Natural killer cell treated with Interleukin-12 subunit alpha and Interleukin-12 subunit beta and Interleukin-15 and Interleukin-18, amount 100 ng/mL, for 72 hours (primary cell): Measurements from ENCODE around the gene C1orf174. TPM values are rescaled to one million over a fixed set of nuclear protein-coding genes. Genes with fewer than 3 reads are reported as not detected.
A peak's percentile ranks its signal among the peaks of the same experiment; 100 is the strongest.

Experiments used
- ATAC-seq, 2 donors: fragments of 150-1000 bp; cut with Tn5 transposase in 1 of 2; sonication (Bioruptor Pico), chemical (Tn5 transposase) in 1 of 2; 2 replicates each; pipeline ENCODE4 v1.10.0; 2021
- DNase-seq: peaks from one replicate; pipeline ENCODE4 v3.0.0; 2022; ENCODE audit warnings: low spot score
- H3K27ac Mint-ChIP-seq, 2 donors: 1 replicate in 1 of 2; 2 replicates in 1 of 2; pipeline ENCODE4 v1.8.0; 2022; ENCODE audit warnings: mixed read lengths in 2 of 2, mild to moderate bottlenecking in 1 of 2, moderate library complexity in 1 of 2
- H3K27me3 Mint-ChIP-seq, 2 donors: 1 replicate in 1 of 2; 2 replicates in 1 of 2; pipeline ENCODE4 v1.8.0; 2022; ENCODE audit warnings: mixed read lengths in 2 of 2
- H3K36me3 Mint-ChIP-seq: one replicate; pipeline ENCODE4 v1.8.0; 2022; ENCODE audit warnings: mixed read lengths
- H3K4me1 Mint-ChIP-seq, 2 donors: 1 replicate in 1 of 2; 2 replicates in 1 of 2; pipeline ENCODE4 v1.8.0; 2022; ENCODE audit warnings: low read depth in 2 of 2, mixed read lengths in 2 of 2, mild to moderate bottlenecking in 1 of 2
- H3K4me3 Mint-ChIP-seq: one replicate; pipeline ENCODE4 v1.8.0; 2022; ENCODE audit warnings: mixed read lengths
- H3K9me3 Mint-ChIP-seq: 2 replicates; pipeline ENCODE4 v1.8.0; 2022; ENCODE audit warnings: mixed read lengths
- total RNA-seq, 2 donors: library from RNA; stranded (reverse); gene quantifications; one replicate each; pipeline ENCODE4 v1.2.3, GENCODE V29; 2022

The C1orf174 gene
- total RNA-seq = 10 to 100 TPM; 31.0 to 34.6 TPM

GRCh38 chr1:3900150-3900968, at the start of gene C1orf174:
TSS of gene C1orf174 (minus strand) at chr1:3900272. CDS start at chr1:3900186, 86 bp downstream.
- ATAC-seq = peak; percentile 84 to 89
- peak; percentile 94 for DNase-seq
- H3K36me3 Mint-ChIP-seq = peaks cover 7% of the 10 kb centered on the region
- peaks cover 41 to 55% of the 10 kb centered on the region in 2 donors for H3K4me1 Mint-ChIP-seq
- no peaks in the 10 kb centered on the region for H3K27me3 Mint-ChIP-seq
- peak within 1 kb of the TSS; percentile 94 for H3K4me3 Mint-ChIP-seq
- no peaks in the 10 kb centered on the region for H3K9me3 Mint-ChIP-seq
- peak within 1 kb of the TSS; percentile 97 to 98 for H3K27ac Mint-ChIP-seq

GRCh38 chr1:3948344-3948743, 48.3 kb upstream of the C1orf174 start:
- Mint-ChIP-seq H3K4me3 (no peak overlapping the region), H3K4me1 (no peaks in the 10 kb centered on the region), H3K9me3 (no peaks in the 10 kb centered on the region), H3K27ac (no peak overlapping the region), H3K36me3 (no peaks in the 10 kb centered on the region), H3K27me3 (peaks cover 7 to 18% of the 10 kb centered on the region in 2 donors)
- ATAC-seq (no peak), DNase-seq (no peak)

- no peaks in the 10 kb centered on the region for H3K9me3 Mint-ChIP-seq
- no peak overlapping the region for H3K4me3 Mint-ChIP-seq
- ATAC-seq (peak in 1 of 2 donors; percentile 11), DNase-seq (peak; percentile 58)
- no peak overlapping the region for H3K27ac Mint-ChIP-seq
- no peaks in the 10 kb centered on the region for H3K36me3 Mint-ChIP-seq
- no peaks in the 10 kb centered on the region for H3K4me1 Mint-ChIP-seq
- H3K27me3 Mint-ChIP-seq = peaks cover 0 to 18% of the 10 kb centered on the region in 2 donors
Observed at GRCh38 chr1:3945916-3946840, 46.1 kb upstream of the C1orf174 start.

DNA sequence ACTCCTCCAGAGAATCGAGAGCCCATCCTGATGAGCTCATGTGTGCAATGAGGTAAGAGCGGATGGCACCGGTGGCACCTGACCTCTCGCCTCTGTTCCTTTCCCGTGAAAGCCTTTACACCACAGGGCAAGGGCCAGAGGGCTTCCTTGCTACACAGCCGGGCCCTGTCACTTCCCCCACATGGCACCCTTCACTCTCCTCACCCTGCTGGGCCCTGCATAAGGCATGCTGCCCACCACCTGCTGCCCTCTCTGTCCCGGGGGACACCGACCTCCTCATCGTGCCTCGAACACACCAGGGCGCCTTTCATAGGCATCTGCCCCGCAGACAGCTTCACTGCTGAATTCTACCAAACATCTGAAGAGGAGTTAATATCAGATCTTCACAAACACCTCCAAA, 45.1 kb upstream of the C1orf174 start:
- H3K4me1 Mint-ChIP-seq = no peaks in the 10 kb centered on the region
- no peak overlapping the region for H3K4me3 Mint-ChIP-seq
- ATAC-seq = no peak
- H3K27ac Mint-ChIP-seq = no peak overlapping the region
- peak; percentile 50 for DNase-seq
- H3K36me3 Mint-ChIP-seq = no peaks in the 10 kb centered on the region
- no peaks in the 10 kb centered on the region for H3K9me3 Mint-ChIP-seq
- H3K27me3 Mint-ChIP-seq = peaks cover 0 to 14% of the 10 kb centered on the region in 2 donors

DNA sequence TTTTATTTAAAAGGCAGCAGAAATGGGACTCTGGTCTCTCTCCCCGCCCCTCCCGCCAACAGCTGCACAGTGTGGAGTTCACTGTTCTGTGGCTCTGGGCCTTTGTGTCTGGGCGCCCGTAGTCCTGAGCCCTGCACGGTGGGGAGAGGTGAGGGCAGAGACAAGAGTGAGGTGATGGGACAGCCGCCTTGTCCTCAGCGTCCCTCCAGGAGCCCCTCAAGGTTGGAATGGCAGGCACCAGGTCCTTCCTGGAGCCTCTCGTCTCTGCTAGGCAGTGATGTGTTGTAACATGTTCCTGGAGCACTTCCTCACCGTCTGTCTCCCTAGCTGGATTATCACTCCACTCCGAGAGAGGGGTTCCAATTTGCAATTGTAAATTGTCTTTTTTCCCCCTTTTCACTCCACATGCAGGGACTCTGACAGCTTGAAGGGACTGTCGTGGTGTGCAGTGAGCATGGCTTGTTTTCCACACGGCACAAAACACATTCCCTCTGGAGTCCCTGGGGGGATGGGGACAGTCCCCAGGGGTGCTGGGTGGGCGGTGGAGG, 44.6 kb upstream of the C1orf174 start:
- DNase-seq = peak; percentile 29
- H3K4me3 Mint-ChIP-seq = no peak overlapping the region
- no peaks in the 10 kb centered on the region for H3K4me1 Mint-ChIP-seq
- no peak for ATAC-seq
- H3K27ac Mint-ChIP-seq = no peak overlapping the region
- no peaks in the 10 kb centered on the region for H3K36me3 Mint-ChIP-seq
- no peaks in the 10 kb centered on the region for H3K9me3 Mint-ChIP-seq
- peaks cover 0 to 12% of the 10 kb centered on the region in 2 donors for H3K27me3 Mint-ChIP-seq

DNA sequence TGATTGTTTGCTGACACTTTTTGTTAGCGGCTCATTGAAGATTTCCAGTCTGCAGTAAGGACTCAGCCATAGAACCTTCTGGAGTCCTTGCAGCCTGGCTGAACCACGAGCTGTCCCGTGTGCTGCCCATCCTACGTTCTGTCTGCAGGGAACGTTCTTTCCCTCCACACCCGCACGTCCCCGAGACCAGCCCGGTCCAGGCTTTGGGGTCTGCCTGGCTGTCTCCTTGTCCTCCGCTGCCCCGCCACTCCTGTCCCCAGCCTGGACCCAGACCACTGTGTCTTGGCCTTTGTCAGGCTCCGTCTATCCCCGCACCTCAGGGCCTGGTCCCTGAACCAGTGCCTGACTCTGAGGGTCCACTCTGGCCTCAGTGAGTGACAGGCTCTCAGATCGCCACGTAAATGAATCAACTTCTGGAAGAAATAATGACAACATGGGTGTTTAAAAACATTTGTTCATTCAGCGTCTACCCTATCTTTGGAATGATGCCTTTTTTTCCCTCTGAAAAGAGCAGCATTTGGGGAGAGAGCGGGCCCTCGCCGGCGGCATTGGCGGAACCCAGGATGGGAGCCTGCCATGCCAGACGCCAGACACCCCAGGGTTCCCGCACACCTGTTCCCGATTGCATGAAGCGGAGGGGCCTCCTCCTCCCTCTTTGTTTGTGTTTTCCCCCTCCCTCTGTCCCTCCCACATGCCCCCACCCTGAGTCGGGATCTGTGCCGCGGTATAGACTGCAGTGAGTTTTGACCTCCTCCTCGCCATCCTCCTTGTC, 43.9 kb upstream of the C1orf174 start:
- Mint-ChIP-seq H3K4me1 (no peaks in the 10 kb centered on the region), H3K4me3 (no peak overlapping the region), H3K9me3 (no peaks in the 10 kb centered on the region), H3K36me3 (no peaks in the 10 kb centered on the region), H3K27ac (no peak overlapping the region), H3K27me3 (peaks cover 0 to 12% of the 10 kb centered on the region in 2 donors)
- ATAC-seq = no peak
- DNase-seq = peak; percentile 40

- H3K27me3 Mint-ChIP-seq = peaks cover 8 to 14% of the 10 kb centered on the region in 2 donors
- no peak overlapping the region for H3K27ac Mint-ChIP-seq
- no peaks in the 10 kb centered on the region for H3K9me3 Mint-ChIP-seq
- ATAC-seq = no peak
- peak; percentile 32 for DNase-seq
- H3K4me3 Mint-ChIP-seq = no peak overlapping the region
- H3K36me3 Mint-ChIP-seq = no peaks in the 10 kb centered on the region
- no peaks in the 10 kb centered on the region for H3K4me1 Mint-ChIP-seq
Observed at GRCh38 chr1:3943123-3943431, 43.0 kb upstream of the C1orf174 start.

- H3K4me1 Mint-ChIP-seq = no peaks in the 10 kb centered on the region
- H3K36me3 Mint-ChIP-seq = no peaks in the 10 kb centered on the region
- DNase-seq (peak; percentile 48), ATAC-seq (no peak)
- peaks cover 8 to 11% of the 10 kb centered on the region in 2 donors for H3K27me3 Mint-ChIP-seq
- no peak overlapping the region for H3K4me3 Mint-ChIP-seq
- H3K27ac Mint-ChIP-seq = no peak overlapping the region
- no peaks in the 10 kb centered on the region for H3K9me3 Mint-ChIP-seq
Observed at GRCh38 chr1:3942416-3943122, 42.5 kb upstream of the C1orf174 start.

DNA sequence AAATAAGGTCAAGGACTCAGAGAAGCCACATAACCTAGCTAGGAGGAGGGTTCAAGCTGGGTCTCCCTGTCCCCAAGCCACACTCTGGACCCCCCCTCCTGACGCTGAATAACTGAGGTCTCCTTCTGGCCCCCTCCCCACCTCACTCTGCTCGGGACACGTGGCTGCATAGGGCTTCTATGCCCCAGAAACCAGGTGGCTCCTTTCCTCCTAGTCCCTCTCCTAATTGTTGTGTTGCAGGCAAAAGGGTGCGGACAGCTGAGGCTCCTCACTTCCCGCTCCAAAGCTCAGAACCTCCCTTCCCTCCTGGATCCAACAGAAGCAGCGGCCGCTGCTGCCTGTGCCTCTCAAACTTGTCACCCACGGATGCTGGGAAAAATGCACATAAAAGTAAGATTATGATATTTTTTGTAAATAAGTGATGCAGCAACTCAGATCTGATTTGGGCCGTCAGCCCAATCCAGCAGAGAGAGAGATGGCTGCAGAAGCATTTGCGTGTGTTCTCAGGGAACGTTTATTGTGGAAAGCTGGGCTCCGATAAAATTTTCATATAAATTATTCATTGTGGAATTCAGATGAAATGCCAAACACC, 40.8 kb upstream of the C1orf174 start:
- no peak for ATAC-seq
- H3K4me1 Mint-ChIP-seq = no peaks in the 10 kb centered on the region

DNA sequence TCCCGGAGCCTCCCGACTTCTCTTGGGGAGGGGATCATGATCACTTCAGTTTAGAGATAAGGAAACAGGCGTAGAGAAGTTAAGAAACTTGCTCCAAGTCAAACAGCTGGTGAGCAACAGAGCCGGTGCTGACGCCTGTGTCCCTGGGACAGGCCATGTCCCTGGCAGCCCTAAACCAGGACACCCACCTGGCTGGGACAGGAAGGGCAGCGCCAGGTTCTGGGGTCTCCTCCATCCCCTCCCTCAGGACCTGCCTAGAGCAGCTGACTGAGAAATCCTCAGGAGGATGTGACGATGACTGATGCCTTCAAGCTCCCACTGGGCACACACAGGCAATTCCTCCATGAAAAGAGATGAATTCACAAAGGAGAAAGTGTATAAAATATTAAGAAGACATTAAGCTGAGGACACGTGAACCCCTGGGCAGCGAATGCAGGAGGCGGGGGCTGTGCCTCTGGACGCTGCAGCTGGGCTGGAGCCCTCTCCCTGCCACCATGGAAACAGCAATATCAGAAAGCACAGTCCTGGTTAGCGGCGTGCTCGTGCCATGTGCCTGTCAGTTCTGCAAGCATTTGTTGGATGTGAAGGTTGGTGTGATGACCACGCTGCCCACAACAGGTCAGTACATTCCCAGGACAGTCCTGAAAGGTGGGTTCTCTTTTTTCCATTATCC, 40.1 kb upstream of the C1orf174 start:
- DNase-seq (no peak), ATAC-seq (no peak)
- no peak overlapping the region for H3K4me3 Mint-ChIP-seq
- no peaks in the 10 kb centered on the region for H3K36me3 Mint-ChIP-seq
- no peaks in the 10 kb centered on the region for H3K4me1 Mint-ChIP-seq
- H3K27ac Mint-ChIP-seq = no peak overlapping the region
- peaks cover 8 to 12% of the 10 kb centered on the region in 2 donors for H3K27me3 Mint-ChIP-seq
- no peaks in the 10 kb centered on the region for H3K9me3 Mint-ChIP-seq

More for the DNA sequence above, 40.8 kb upstream of the C1orf174 start:
- DNase-seq = no peak
- Mint-ChIP-seq H3K27me3 (peaks cover 8 to 13% of the 10 kb centered on the region in 2 donors), H3K27ac (no peak overlapping the region), H3K9me3 (no peaks in the 10 kb centered on the region), H3K4me3 (no peak overlapping the region), H3K36me3 (no peaks in the 10 kb centered on the region)

DNA sequence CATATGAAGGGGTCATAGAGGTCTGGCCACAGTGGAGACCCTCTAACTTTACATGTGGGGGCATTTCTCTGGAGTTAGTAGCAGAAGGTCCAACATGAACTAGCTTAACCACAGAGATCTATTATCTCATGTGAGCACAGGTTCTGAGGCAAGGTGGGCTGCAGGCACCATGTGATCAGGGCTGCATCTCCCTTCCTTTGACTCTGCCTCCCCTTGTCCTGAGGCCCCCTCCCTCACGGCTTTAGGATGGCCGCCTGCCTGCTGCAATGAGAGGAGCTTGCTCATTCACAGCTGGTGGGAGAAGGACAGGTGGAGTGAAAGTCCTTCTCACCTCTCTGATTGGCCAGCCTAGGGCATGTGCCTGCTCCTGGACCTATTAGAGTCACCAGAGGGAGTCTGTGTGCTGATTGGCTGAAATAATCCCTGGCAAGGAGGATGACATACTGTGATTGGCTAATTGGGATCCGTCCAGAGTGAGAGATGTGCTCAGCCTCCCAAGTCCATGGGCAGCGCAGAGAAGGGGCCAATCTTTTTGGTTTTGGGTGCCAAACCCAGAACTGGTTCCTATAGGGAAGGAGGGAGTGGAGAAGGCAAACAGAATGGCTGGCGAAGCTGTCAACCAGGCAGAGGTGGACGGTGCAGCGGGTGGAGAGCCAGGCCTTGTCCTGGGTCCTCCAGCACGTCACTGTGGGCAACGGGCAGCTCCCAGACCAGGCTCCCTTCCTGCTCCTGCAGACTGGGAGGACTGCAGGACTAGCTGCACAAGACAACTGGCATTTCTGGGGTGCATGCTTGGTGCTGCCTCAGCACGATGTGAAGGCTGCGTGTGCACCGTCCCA, 39.4 kb upstream of the C1orf174 start:
- H3K4me1 Mint-ChIP-seq = no peaks in the 10 kb centered on the region
- no peak overlapping the region for H3K27ac Mint-ChIP-seq
- H3K4me3 Mint-ChIP-seq = no peak overlapping the region
- H3K9me3 Mint-ChIP-seq = no peaks in the 10 kb centered on the region
- DNase-seq (no peak), ATAC-seq (no peak)
- no peaks in the 10 kb centered on the region for H3K36me3 Mint-ChIP-seq
- H3K27me3 Mint-ChIP-seq = peaks cover 12 to 15% of the 10 kb centered on the region in 2 donors
